B cell (primary cell): ENCODE measurements around the gene ATP11A.

Source experiments
- CTCF ChIP-seq: fragments of 200-600 bp; IDR thresholded peaks from one replicate; pipeline ENCODE4 v1.8.0; 2022; ENCODE audit warnings: antibody characterized with exemption, mild to moderate bottlenecking
- EZH2 ChIP-seq: IDR thresholded peaks from 2 replicates; pipeline ENCODE4 v1.6.1; 2012; ENCODE audit warnings: borderline replicate concordance, low read depth, mild to moderate bottlenecking, moderate library complexity, low read length; ENCODE audit not compliant: insufficient read depth, poor library complexity, severe bottlenecking

DNA sequence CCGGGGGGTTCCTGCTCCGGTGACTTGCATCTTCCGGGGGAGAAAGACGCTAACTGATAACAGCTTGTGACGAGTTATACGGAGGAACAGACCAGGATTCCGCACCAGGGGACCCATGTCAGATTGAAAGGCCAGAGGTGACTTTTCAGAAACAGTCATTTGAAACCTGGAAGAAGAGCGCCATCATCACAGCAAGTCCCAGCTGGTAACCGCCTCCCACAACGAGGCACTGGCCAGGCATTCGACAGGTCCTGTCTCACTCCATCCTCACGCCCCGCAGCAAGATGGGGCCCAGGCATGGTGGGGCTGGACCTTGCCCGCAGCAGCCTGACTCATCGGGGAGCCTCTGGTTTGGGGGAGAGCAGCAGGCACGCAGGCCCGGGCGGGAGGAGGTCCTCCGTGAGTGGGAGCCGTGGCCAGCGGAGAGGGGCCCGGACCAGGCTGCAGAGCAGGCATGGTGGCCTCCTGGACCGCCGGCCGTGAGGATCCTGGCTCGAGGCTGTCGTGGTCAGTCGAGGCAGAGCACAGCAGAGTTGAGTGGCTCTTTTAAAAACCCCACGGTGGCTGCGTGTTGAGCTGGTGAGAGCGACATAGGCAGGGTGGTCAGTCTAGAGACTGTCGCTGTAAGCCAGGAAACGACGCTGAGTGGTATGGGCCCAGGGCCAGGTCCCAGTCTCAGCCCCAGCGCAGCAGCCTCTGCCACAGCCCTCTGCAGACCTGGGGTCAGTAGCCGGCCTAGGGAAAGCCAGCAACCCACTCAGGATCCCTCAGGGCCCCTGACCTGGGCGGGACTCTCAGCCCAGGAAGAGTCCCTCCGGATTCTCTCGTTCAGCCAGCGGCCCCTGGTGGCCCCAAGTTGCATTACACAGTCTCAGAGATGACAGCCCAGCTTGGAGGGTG lies 184.3 kb downstream of the ATP11A start:
- peak; percentile 92 for TF ChIP-seq CTCF
- no peak for TF ChIP-seq EZH2
